Heart right ventricle (tissue), 16 donors: Measurements from ENCODE around the gene FRMD3. TPM values are rescaled to one million over a fixed set of nuclear protein-coding genes. Genes with fewer than 3 reads are reported as not detected.
A peak's percentile ranks its signal among the peaks of the same experiment; 100 is the strongest.

Source experiments
- ATAC-seq, 8 donors: fragments of 200-7000 bp; cut with Tn5 transposase; one replicate each; pipeline ENCODE4 v1.9.1; 2020; ENCODE audit warnings: mild to moderate bottlenecking in 8 of 8, moderate library complexity in 8 of 8, moderate number of reproducible peaks in 1 of 8
- DNase-seq, 2 donors: peaks; one replicate each; pipeline ENCODE4 v3.0.0-alpha.2; 2020
- H3K27ac ChIP-seq, 10 donors: fragments of 200-600 bp; sonication (generic) in 2 of 10; one replicate each; pipeline versions ENCODE4 v1.5.0 to v1.8.0; 2020 to 2022; ENCODE audit warnings: mild to moderate bottlenecking in 3 of 10
- H3K27me3 ChIP-seq, 7 donors: fragments of 200-600 bp; one replicate each; pipeline ENCODE4 v1.8.0; 2021 to 2022; ENCODE audit warnings: mild to moderate bottlenecking in 2 of 7
- H3K36me3 ChIP-seq, 9 donors: fragments of 200-600 bp; sonication (generic) in 1 of 9; one replicate each; pipeline versions ENCODE4 v1.5.0 to v1.8.0; 2020 to 2022; ENCODE audit warnings: mild to moderate bottlenecking in 2 of 9
- H3K4me1 ChIP-seq, 9 donors: fragments of 200-600 bp; sonication (generic) in 1 of 9; one replicate each; pipeline versions ENCODE4 v1.5.0 to v1.8.0; 2020 to 2022; ENCODE audit warnings: mild to moderate bottlenecking in 4 of 9
- H3K4me3 ChIP-seq, 10 donors: fragments of 200-600 bp; sonication (generic) in 2 of 10; one replicate each; pipeline versions ENCODE4 v1.5.0 to v1.8.0; 2020 to 2022; ENCODE audit warnings: mild to moderate bottlenecking in 7 of 10, moderate library complexity in 2 of 10
- H3K9me3 ChIP-seq, 11 donors: fragments of 200-600 bp in 10 of 11; sonication (generic) in 2 of 11; one replicate each; pipeline versions ENCODE4 v1.5.0 to v1.8.0; 2013 to 2022; ENCODE audit warnings: mild to moderate bottlenecking in 2 of 11, control low read depth in 1 of 11, moderate library complexity in 1 of 11
- WGBS, 2 donors: extraction: QIAGEN DNeasy Blood & Tissue Kit; methylation state at CpG; one replicate each; pipeline ENCODE4 v1.1.7; 2013; ENCODE audit warnings: inconsistent platforms in 1 of 2; 5-methylcytosine and 5-hydroxymethylcytosine counted together
- intact Hi-C, 10 donors: fragments of 100-400 bp; cut with DNase I; formaldehyde crosslinking; loops; one replicate each; pipeline versions ENCODE4 v1.11.1 to v1.14.2; 2022
- polyA plus RNA-seq, 2 donors: library from polyadenylated mRNA; stranded (reverse); fragments of 200-250 nt; gene quantifications; one replicate each; pipeline ENCODE4 v1.2.3, GENCODE V29; 2013
- total RNA-seq, 10 donors: library from RNA; stranded (reverse); fragmentation: NEBNext Ultra II Directional in 3 of 10; extraction: Animal tissue kit (Norgen Biotek cat#: 25700) in 3 of 10; gene quantifications; one replicate each; pipeline versions ENCODE4 v1.2.1 to v1.2.4, GENCODE V29; 2021 to 2023
- TF ChIP-seq, protein P1 (sequence below), 9 donors: fragments of 200-600 bp; sonication (generic) in 2 of 9; IDR thresholded peaks; one replicate each; pipeline versions ENCODE4 v1.5.0 to v1.8.0; 2021 to 2022; ENCODE audit warnings: antibody characterized with exemption in 9 of 9, mild to moderate bottlenecking in 5 of 9, moderate library complexity in 1 of 9
- donor health status: Arrhythmogenic right ventricular cardiomyopathy.
- donor health status: ischemic (EF 13 %, LVEDD 7.1; RV severe dilation, severe dysfunction).
- donor health status: healthy with polysubstance abuse.
- donor health status: DM: no; HTN: yes; CAD: no.
- donor health status: DM: no; HTN: no; CAD: no.
- donor health status: ischemic (EF 25% LVEDD 6.9; RV normal size, moderate dysfunction).
- donor health status: ischemic (EF 25% LVEDD 5.7; RV mildly dilated, moderate dysfunction).
- donor health status: healthy.
- donor health status: DM: yes; HTN: yes; CAD: no.
- donor health status: Ischemic cardiomyopathy.
- donor health status: ischemic (EF 35%, LVEDD 5.7; RV mildly dilated, moderate dysfunction).
- donor health status: nonischemic (EF 11% LVEDD 7.7; RV severe dilation, severe dysfunction).
- donor health status: DM: yes; HTN: yes; CAD: no.
- donor health status: PGD.
- donor health status: ischemic (EF 29% LVEDD 5.4; RV normal size, mild dysfunction).
- donor health status: nonischemic (EF 23%, LVEDD 6.1; RV moderate dilation, normal function).

The FRMD3 gene
- total and polyA plus RNA-seq, 12 donors: 23.1 to 145 (median 98.8) TPM

DNA sequence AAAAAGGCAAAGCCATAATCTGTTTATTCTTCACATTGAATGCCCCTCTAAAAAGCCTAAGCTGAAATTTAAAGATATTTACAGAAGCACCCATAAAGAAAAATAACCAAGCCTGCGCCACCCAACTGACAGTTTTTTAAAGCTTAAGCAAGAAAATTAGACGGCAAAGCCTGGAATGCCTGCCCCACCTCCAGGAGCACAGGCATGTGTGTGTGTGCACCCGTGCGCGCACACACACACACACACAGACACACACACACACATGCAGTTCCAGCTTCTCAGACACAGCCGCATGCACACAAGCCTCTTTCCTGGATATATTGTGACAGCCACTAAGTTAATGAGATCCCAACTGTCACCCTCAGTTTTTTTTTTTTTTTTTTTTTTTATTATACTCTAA, 88.2 kb downstream of the FRMD3 start:
- H3K36me3 ChIP-seq: no peaks in the 10 kb centered on the region
- no peak for DNase-seq
- intact Hi-C loops: loop anchor here in 3 of 10 donors (10.0 kb wide), 2 partner anchors 55 to 85 kb away; partner anchors contain the start of gene FRMD3 (in 1 of the 3)
- H3K27me3 ChIP-seq: no peaks in the 10 kb centered on the region
- H3K27ac ChIP-seq: peak overlapping the region in 6 of 10 donors; percentile 54 to 85 (median 66)
- TF ChIP-seq, protein P1, sequence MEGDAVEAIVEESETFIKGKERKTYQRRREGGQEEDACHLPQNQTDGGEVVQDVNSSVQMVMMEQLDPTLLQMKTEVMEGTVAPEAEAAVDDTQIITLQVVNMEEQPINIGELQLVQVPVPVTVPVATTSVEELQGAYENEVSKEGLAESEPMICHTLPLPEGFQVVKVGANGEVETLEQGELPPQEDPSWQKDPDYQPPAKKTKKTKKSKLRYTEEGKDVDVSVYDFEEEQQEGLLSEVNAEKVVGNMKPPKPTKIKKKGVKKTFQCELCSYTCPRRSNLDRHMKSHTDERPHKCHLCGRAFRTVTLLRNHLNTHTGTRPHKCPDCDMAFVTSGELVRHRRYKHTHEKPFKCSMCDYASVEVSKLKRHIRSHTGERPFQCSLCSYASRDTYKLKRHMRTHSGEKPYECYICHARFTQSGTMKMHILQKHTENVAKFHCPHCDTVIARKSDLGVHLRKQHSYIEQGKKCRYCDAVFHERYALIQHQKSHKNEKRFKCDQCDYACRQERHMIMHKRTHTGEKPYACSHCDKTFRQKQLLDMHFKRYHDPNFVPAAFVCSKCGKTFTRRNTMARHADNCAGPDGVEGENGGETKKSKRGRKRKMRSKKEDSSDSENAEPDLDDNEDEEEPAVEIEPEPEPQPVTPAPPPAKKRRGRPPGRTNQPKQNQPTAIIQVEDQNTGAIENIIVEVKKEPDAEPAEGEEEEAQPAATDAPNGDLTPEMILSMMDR (IDR thresholded peaks at IDR 0.05): no peak
- H3K4me1 ChIP-seq: peaks cover 4 to 42% (median 9%) of the 10 kb centered on the region in 9 donors
- WGBS, 2 donors: 69 to 74% methylated on average over 6 of the region's 6 CpGs
- H3K9me3 ChIP-seq: no peaks in the 10 kb centered on the region
- peak in 1 of 8 donors; percentile 23 for ATAC-seq
- H3K4me3 ChIP-seq: no peak overlapping the region

DNA sequence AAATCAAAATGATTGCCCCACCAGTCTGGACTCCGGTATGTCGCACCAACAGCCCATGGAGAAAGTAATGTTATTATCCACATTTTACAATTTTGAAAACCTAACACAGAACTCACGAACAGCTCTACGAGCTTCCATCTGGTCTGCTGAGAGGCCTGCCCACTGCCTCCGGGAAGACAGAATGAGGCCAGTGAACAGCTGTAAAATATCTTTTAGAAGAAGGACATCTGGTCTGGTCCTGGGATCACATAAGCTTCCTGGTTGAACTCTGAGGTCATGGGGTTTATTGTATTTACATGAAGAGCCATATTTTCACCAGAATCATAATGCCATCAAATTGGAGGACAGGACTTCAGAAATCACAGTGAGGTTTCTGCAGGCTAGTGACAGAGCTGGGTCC, 89.0 kb downstream of the FRMD3 start:
- peak; percentile 61 to 84 (median 82) for ATAC-seq
- intact Hi-C loops: loop anchor here in 2 of 10 donors (10.0 kb wide), 2 partner anchors 54 to 86 kb away; partner anchors contain the start of gene FRMD3 (in 1 of the 2)
- TF ChIP-seq, protein P1 (IDR thresholded peaks at IDR 0.05): no peak

DNA sequence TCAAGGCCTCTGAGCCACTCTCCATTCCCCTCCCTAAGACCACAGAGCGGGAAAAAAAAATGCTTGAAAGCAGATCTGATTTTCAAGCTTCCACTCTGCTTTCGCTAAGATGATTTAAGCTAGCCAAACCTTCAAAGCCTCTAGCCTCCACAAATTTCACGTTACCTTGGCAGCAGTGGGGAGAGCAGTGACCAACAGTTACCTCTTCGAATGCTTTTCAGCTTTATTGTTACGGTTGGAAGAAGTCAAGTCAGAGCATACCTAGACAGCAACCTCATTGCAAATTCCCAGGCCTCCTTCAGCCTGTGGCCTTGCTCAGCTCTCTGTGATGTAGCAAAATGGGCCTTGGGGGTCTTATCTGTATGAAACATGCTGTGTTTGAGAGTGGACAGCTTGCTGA, 89.6 kb downstream of the FRMD3 start:
- H3K4me1 ChIP-seq: peaks cover 4 to 52% (median 18%) of the 10 kb centered on the region in 9 donors
- WGBS, 2 donors: 82 to 84% methylated on average over 5 of the region's 5 CpGs
- TF ChIP-seq, protein P1 (IDR thresholded peaks at IDR 0.05): no peak
- DNase-seq (no peak), ATAC-seq (peak in 3 of 8 donors; percentile 3 to 18 (median 16))
- no peaks in the 10 kb centered on the region for H3K36me3 ChIP-seq
- H3K27me3 ChIP-seq: no peaks in the 10 kb centered on the region
- peak overlapping the region; percentile 43 to 85 (median 66) for H3K27ac ChIP-seq
- intact Hi-C loops: loop anchor here in 2 of 10 donors (10.0 kb wide), 2 partner anchors 54 to 86 kb away; partner anchors contain the start of gene FRMD3 (in 1 of the 2)
- H3K9me3 ChIP-seq: no peaks in the 10 kb centered on the region
- H3K4me3 ChIP-seq: no peak overlapping the region

More for the DNA sequence above, 89.0 kb downstream of the FRMD3 start:
- WGBS, 2 donors: 70 to 72% methylated on average over 5 of the region's 5 CpGs
- no peak overlapping the region for H3K4me3 ChIP-seq
- no peaks in the 10 kb centered on the region for H3K36me3 ChIP-seq
- peaks cover 4 to 50% (median 15%) of the 10 kb centered on the region in 9 donors for H3K4me1 ChIP-seq
- no peaks in the 10 kb centered on the region for H3K9me3 ChIP-seq
- no peaks in the 10 kb centered on the region for H3K27me3 ChIP-seq
- DNase-seq: peak in 1 of 2 donors; percentile 46
- peak overlapping the region; percentile 43 to 85 (median 66) for H3K27ac ChIP-seq

DNA sequence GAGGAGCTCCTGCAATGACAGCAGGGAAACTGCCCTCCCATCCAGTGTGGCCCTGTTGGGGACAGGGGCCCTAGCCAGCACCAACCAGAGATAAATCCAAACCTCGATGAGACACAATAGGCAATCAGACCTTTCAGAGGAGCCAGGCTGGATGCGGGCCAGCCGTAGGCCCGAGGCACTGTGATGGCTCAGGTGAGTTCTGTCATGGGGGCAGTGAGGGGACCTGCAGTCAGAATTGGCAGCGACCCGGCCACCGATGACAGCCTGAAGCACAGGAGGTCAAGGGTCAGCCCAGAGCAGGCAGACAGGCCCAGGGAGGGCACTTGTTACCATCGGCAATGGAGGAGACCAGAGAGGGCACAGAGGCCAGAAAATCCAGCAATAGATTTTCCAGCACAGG, 90.8 kb downstream of the FRMD3 start:
- Histone ChIP-seq H3K4me1 (peaks cover 4 to 54% (median 18%) of the 10 kb centered on the region in 9 donors), H3K27ac (peak overlapping the region in 3 of 10 donors; percentile 19 to 85 (median 74)), H3K9me3 (no peaks in the 10 kb centered on the region), H3K27me3 (no peaks in the 10 kb centered on the region), H3K4me3 (no peak overlapping the region), H3K36me3 (no peaks in the 10 kb centered on the region)
- TF ChIP-seq, protein P1 (IDR thresholded peaks at IDR 0.05): no peak
- intact Hi-C loops: loop anchor here in 2 of 10 donors (10.0 kb wide), 2 partner anchors 53 to 87 kb away; partner anchors contain the start of gene FRMD3 (in 1 of the 2)
- no peak for ATAC-seq
- no peak for DNase-seq
- WGBS, 2 donors: 83 to 87% methylated on average over 8 of the region's 8 CpGs
